ENCODE measurements around the gene RNF212. TPM values are rescaled to one million over a fixed set of nuclear protein-coding genes. Genes with fewer than 3 reads are reported as not detected.

RNF212 gene
- total and polyA plus RNA-seq, 10 of the 15 experiments (the other 5 are each of a cell fraction or from before 2014, with no cell fraction given): not detected

DNA sequence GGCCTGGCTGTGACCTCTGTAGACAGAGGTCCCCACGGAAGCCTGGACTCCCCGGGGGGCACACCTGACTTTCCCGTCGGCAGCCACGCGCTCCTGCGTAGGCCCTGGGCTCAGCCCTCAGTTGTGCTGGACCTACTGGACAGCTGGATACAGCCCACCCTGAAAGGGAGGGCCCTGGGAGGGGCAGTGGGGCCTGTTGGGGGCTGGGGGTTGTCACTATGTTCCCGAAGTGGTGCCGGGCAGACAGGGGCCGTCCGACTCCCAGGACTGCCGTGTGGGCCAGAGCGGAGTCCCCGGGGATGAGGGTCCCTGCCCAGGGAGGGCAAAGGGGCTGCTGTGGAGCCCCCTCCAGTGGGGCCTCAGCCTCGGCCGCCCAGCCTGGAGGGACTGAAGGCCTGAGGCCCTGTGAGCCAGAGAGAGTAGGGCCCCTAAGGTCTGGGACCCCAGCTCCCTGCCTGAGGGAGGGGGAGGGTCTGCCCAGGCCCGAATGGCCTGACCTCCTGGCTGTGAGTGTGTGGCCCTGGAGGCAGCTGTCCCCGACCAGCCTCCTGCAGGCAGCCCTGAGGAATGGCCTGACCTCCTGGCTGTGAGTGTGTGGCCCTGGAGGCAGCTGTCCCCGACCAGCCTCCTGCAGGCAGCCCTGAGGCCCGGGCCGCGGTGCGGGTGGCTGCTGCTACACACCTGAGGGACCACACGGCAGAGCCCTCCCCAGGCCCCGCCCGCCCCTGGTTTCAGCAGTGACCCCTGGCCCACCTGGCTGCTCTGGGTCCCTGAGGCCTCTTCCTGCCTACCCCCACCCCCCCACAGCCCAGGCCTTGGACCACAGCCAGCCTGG, 76.2 kb downstream of the RNF212 start:
- ChIA-PET SMC1A (ENCODE audit: uncharacterized antibody, unreplicated experiment) (no interaction called here), RAD21 (ENCODE audit: unreplicated experiment) (interaction anchor here (1.1 kb wide), 1 partner anchor 101 kb away, joined by 3 read pairs; no protein-coding TSS in a partner anchor), POLR2A (no interaction called here), CTCF (interaction anchor here (0.6 to 0.8 kb wide), 2 partner anchors 263 to 825 kb away, joined by 3 to 5 read pairs; no protein-coding TSS in a partner anchor)
- DNase-seq (ENCODE audit: low read depth, low spot score) (no peak), FAIRE-seq (no peak), ATAC-seq (no peak)
- no peaks in the 10 kb centered on the region for H3K4me1 ChIP-seq (ENCODE audit: control insufficient read depth, insufficient read depth, low read length)
- intact Hi-C loops (cut with micrococcal nuclease; ENCODE audit: unreplicated experiment): no loop called here
- no peak overlapping the region for H3K9ac ChIP-seq (ENCODE audit: control insufficient read depth, insufficient read depth, low read length)
- H3K4me3 ChIP-seq: no peak overlapping the region
- no TSS peak for BruUV-seq (replicated peaks)
- no peaks in the 10 kb centered on the region for H3K36me3 ChIP-seq (ENCODE audit: control insufficient read depth in 2 of 2, insufficient read depth in 2 of 2, low read length in 1 of 2)
- no peak overlapping the region for H3K4me2 ChIP-seq (ENCODE audit: control insufficient read depth, insufficient read depth)
- in situ Hi-C loops (cut with MboI): no loop called here
- H3K27me3 ChIP-seq (replicated peaks in 1 of 2; ENCODE audit: control insufficient read depth in 2 of 2, insufficient read depth in 2 of 2, low read length in 1 of 2): no peaks in the 10 kb centered on the region
- WGBS (ENCODE audit: insufficient coverage, insufficient replicate concordance, low lambda C conversion rate, missing lambda C conversion rate): 34% methylated on average over 22 of the region's 26 CpGs
- no peak overlapping the region for H2AFZ ChIP-seq (ENCODE audit: control insufficient read depth, low read depth, low read length)
- H3K9me3 ChIP-seq (replicated peaks; ENCODE audit: control insufficient read depth, insufficient read depth, low read length): no peaks in the 10 kb centered on the region
- no peak overlapping the region for H3K27ac ChIP-seq (ENCODE audit: control insufficient read depth, insufficient read depth)
- no peaks in the 10 kb centered on the region for H3K79me2 ChIP-seq (ENCODE audit: control insufficient read depth, insufficient read depth, low read length)
- no peaks in the 10 kb centered on the region for H4K20me1 ChIP-seq (ENCODE audit: control insufficient read depth, insufficient read depth)
- TF ChIP-seq STAT3 (IDR thresholded peaks at IDR 0.05; ENCODE audit: low read depth, low read length) (no peak), IRF4 (IDR thresholded peaks at IDR 0.05; ENCODE audit: low read depth, low read length) (no peak), LARP7 (IDR thresholded peaks at IDR 0.05) (no peak), CREM (IDR thresholded peaks at IDR 0.05; ENCODE audit: low read depth) (no peak), MYC (IDR thresholded peaks at IDR 0.05; ENCODE audit: insufficient read depth, insufficient read length, insufficient replicate concordance, low read length, severe bottlenecking) (no peak), SREBF2 (IDR thresholded peaks at IDR 0.05; ENCODE audit: low read length) (no peak), ZZZ3 (IDR thresholded peaks at IDR 0.05; ENCODE audit: control insufficient read depth, insufficient read length, low read depth) (no peak), NFYB (IDR thresholded peaks at IDR 0.05; ENCODE audit: insufficient read depth, low read depth, low read length) (no peak), CEBPB (IDR thresholded peaks at IDR 0.05; ENCODE audit: borderline replicate concordance in 1 of 2, low read depth in 2 of 2, low read length in 2 of 2) (no peak), BMI1 (IDR thresholded peaks at IDR 0.05; ENCODE audit: borderline replicate concordance) (no peak), SIX5 (IDR thresholded peaks at IDR 0.05; ENCODE audit: low read depth, low read length, severe bottlenecking) (no peak), CHD1 (IDR thresholded peaks at IDR 0.05; ENCODE audit: low read depth, low read length) (no peak)
- TF ChIP-seq, protein P1, sequence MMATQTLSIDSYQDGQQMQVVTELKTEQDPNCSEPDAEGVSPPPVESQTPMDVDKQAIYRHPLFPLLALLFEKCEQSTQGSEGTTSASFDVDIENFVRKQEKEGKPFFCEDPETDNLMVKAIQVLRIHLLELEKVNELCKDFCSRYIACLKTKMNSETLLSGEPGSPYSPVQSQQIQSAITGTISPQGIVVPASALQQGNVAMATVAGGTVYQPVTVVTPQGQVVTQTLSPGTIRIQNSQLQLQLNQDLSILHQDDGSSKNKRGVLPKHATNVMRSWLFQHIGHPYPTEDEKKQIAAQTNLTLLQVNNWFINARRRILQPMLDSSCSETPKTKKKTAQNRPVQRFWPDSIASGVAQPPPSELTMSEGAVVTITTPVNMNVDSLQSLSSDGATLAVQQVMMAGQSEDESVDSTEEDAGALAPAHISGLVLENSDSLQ (IDR thresholded peaks at IDR 0.05): no peak
- TF ChIP-seq, protein P2, sequence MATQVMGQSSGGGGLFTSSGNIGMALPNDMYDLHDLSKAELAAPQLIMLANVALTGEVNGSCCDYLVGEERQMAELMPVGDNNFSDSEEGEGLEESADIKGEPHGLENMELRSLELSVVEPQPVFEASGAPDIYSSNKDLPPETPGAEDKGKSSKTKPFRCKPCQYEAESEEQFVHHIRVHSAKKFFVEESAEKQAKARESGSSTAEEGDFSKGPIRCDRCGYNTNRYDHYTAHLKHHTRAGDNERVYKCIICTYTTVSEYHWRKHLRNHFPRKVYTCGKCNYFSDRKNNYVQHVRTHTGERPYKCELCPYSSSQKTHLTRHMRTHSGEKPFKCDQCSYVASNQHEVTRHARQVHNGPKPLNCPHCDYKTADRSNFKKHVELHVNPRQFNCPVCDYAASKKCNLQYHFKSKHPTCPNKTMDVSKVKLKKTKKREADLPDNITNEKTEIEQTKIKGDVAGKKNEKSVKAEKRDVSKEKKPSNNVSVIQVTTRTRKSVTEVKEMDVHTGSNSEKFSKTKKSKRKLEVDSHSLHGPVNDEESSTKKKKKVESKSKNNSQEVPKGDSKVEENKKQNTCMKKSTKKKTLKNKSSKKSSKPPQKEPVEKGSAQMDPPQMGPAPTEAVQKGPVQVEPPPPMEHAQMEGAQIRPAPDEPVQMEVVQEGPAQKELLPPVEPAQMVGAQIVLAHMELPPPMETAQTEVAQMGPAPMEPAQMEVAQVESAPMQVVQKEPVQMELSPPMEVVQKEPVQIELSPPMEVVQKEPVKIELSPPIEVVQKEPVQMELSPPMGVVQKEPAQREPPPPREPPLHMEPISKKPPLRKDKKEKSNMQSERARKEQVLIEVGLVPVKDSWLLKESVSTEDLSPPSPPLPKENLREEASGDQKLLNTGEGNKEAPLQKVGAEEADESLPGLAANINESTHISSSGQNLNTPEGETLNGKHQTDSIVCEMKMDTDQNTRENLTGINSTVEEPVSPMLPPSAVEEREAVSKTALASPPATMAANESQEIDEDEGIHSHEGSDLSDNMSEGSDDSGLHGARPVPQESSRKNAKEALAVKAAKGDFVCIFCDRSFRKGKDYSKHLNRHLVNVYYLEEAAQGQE (IDR thresholded peaks at IDR 0.05; ENCODE audit: low read depth, low read length): no peak
- TF ChIP-seq, protein P3, sequence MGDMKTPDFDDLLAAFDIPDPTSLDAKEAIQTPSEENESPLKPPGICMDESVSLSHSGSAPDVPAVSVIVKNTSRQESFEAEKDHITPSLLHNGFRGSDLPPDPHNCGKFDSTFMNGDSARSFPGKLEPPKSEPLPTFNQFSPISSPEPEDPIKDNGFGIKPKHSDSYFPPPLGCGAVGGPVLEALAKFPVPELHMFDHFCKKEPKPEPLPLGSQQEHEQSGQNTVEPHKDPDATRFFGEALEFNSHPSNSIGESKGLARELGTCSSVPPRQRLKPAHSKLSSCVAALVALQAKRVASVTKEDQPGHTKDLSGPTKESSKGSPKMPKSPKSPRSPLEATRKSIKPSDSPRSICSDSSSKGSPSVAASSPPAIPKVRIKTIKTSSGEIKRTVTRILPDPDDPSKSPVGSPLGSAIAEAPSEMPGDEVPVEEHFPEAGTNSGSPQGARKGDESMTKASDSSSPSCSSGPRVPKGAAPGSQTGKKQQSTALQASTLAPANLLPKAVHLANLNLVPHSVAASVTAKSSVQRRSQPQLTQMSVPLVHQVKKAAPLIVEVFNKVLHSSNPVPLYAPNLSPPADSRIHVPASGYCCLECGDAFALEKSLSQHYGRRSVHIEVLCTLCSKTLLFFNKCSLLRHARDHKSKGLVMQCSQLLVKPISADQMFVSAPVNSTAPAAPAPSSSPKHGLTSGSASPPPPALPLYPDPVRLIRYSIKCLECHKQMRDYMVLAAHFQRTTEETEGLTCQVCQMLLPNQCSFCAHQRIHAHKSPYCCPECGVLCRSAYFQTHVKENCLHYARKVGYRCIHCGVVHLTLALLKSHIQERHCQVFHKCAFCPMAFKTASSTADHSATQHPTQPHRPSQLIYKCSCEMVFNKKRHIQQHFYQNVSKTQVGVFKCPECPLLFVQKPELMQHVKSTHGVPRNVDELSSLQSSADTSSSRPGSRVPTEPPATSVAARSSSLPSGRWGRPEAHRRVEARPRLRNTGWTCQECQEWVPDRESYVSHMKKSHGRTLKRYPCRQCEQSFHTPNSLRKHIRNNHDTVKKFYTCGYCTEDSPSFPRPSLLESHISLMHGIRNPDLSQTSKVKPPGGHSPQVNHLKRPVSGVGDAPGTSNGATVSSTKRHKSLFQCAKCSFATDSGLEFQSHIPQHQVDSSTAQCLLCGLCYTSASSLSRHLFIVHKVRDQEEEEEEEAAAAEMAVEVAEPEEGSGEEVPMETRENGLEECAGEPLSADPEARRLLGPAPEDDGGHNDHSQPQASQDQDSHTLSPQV (IDR thresholded peaks at IDR 0.05): no peak

All from GM12878 (cell line).